Measurements from ENCODE around the gene ANKRD9.
"Not testable (repeated sequence)": the region's sequence is repeated elsewhere in the genome, so short reads cannot be mapped to it uniquely, and the experiment has no call there.

Gene ANKRD9

GRCh38 chr14:102541771-102542170 is 32.2 kb upstream of the ANKRD9 start:
- no peak for TF ChIP-seq CTCF (conservative IDR thresholded peaks at IDR 0.05; ENCODE audit: low read depth)
- no peak for DNase-seq (ENCODE audit: low spot score)
- POLR2A ChIA-PET (ENCODE audit: low non-redundant PET): no interaction called here
- CTCF ChIA-PET: interaction anchor here (1.2 kb wide), 1 partner anchor 17 kb away, joined by 5 read pairs; no protein-coding TSS in a partner anchor
- H3K27ac ChIP-seq: peak overlapping the region; percentile 85

GRCh38 chr14:102541029-102541491 is 31.5 kb upstream of the ANKRD9 start:
- CTCF ChIA-PET: interaction anchor here (0.6 to 1.2 kb wide), 2 partner anchors 16 to 31 kb away, joined by 4 to 5 read pairs; no protein-coding TSS in a partner anchor
- POLR2A ChIA-PET (ENCODE audit: low non-redundant PET); DNase-seq (ENCODE audit: low spot score): not testable (repeated sequence)
- H3K27ac ChIP-seq: peak overlapping the region; percentile 59; the same call in 1 of the 2 replicates

GRCh38 chr14:102540315-102541028 is 30.9 kb upstream of the ANKRD9 start:
- peak overlapping the region; percentile 59 for H3K27ac ChIP-seq
- ChIA-PET CTCF (interaction anchor here (0.6 to 1.2 kb wide), 3 partner anchors 16 to 32 kb away, joined by 4 to 5 read pairs (median 4); no protein-coding TSS in a partner anchor), POLR2A (ENCODE audit: low non-redundant PET) (no interaction called here)
- no peak for TF ChIP-seq CTCF (conservative IDR thresholded peaks at IDR 0.05; ENCODE audit: low read depth)
- peak; percentile 54 for DNase-seq (ENCODE audit: low spot score)

GRCh38 chr14:102539544-102540314 is 30.2 kb upstream of the ANKRD9 start:
- TF ChIP-seq CTCF (conservative IDR thresholded peaks at IDR 0.05; ENCODE audit: low read depth): no peak
- ChIA-PET POLR2A (ENCODE audit: low non-redundant PET) (interaction anchor here (0.7 kb wide), 1 partner anchor 11 kb away, joined by 3 read pairs; no protein-coding TSS in a partner anchor), CTCF (interaction anchor here (0.6 kb wide), 1 partner anchor 16 kb away, joined by 4 read pairs; no protein-coding TSS in a partner anchor)
- H3K27ac ChIP-seq: peak overlapping the region; percentile 59
- no peak for DNase-seq (ENCODE audit: low spot score)

GRCh38 chr14:102538602-102539543 is 29.3 kb upstream of the ANKRD9 start:
- POLR2A ChIA-PET (ENCODE audit: low non-redundant PET): interaction anchor here (0.7 kb wide), 1 partner anchor 10 kb away, joined by 3 read pairs; no protein-coding TSS in a partner anchor
- TF ChIP-seq CTCF (conservative IDR thresholded peaks at IDR 0.05; ENCODE audit: low read depth): no peak
- H3K27ac ChIP-seq: peak overlapping the region; percentile 59
- DNase-seq (ENCODE audit: low spot score): no peak
- CTCF ChIA-PET: interaction anchor here (1.2 kb wide), 1 partner anchor 14 kb away, joined by 4 read pairs; no protein-coding TSS in a partner anchor

- no peak for TF ChIP-seq CTCF (conservative IDR thresholded peaks at IDR 0.05; ENCODE audit: low read depth)
- POLR2A ChIA-PET (ENCODE audit: low non-redundant PET): no interaction called here
- no peak for DNase-seq (ENCODE audit: low spot score)
- peak overlapping the region; percentile 23; the same call in 1 of the 2 replicates for H3K27ac ChIP-seq
- CTCF ChIA-PET: interaction anchor here (0.6 to 1.2 kb wide), 2 partner anchors 13 to 18 kb away, joined by 3 to 4 read pairs; no protein-coding TSS in a partner anchor
Observed at GRCh38 chr14:102537981-102538601, 28.5 kb upstream of the ANKRD9 start.
